Liver (tissue), 9 donors: ENCODE data around the gene FOXO3. TPM values are rescaled to one million over a fixed set of nuclear protein-coding genes. Genes with fewer than 3 reads are reported as not detected.

Experiments used
- DNase-seq: peaks from one replicate; pipeline ENCODE4 v3.0.0-alpha.2; 2017; ENCODE audit warnings: low spot score
- H3K27ac ChIP-seq, 2 donors: one replicate each; pipeline ENCODE4 v1.7.0; 2013; ENCODE audit warnings: inconsistent platforms in 2 of 2, low read length in 2 of 2, control low read depth in 1 of 2, low read depth in 1 of 2, mild to moderate bottlenecking in 1 of 2
- H3K27me3 ChIP-seq, 4 donors: one replicate each; pipeline versions ENCODE4 v1.6.1 to v1.7.0; 2013; ENCODE audit warnings: low read length in 3 of 4, inconsistent platforms in 1 of 4, mild to moderate bottlenecking in 1 of 4, moderate library complexity in 1 of 4; ENCODE audit not compliant: control insufficient read depth in 4 of 4, insufficient read depth in 4 of 4
- H3K36me3 ChIP-seq, 4 donors: one replicate each; pipeline versions ENCODE4 v1.6.1 to v1.7.0; 2013; ENCODE audit warnings: low read length in 3 of 4, mild to moderate bottlenecking in 3 of 4, low read depth in 1 of 4, moderate library complexity in 1 of 4; ENCODE audit not compliant: control insufficient read depth in 4 of 4, insufficient read depth in 3 of 4
- H3K4me1 ChIP-seq, 4 donors: one replicate each; pipeline versions ENCODE4 v1.6.1 to v1.7.0; 2013; ENCODE audit warnings: low read length in 3 of 4, mild to moderate bottlenecking in 3 of 4, moderate library complexity in 1 of 4; ENCODE audit not compliant: control insufficient read depth in 4 of 4, insufficient read depth in 4 of 4
- H3K4me3 ChIP-seq, 3 donors: one replicate each; pipeline versions ENCODE4 v1.6.1 to v1.7.0; 2013; ENCODE audit warnings: low read length in 3 of 3, control low read depth in 1 of 3, low read depth in 1 of 3, mild to moderate bottlenecking in 1 of 3
- H3K9ac ChIP-seq, 2 donors: one replicate each; pipeline ENCODE4 v1.7.0; 2013; ENCODE audit warnings: low read length in 2 of 2, mild to moderate bottlenecking in 2 of 2, moderate library complexity in 2 of 2, control low read depth in 1 of 2, low read depth in 1 of 2
- H3K9me3 ChIP-seq, 4 donors: one replicate each; pipeline versions ENCODE4 v1.6.1 to v1.7.0; 2013; ENCODE audit warnings: low read length in 3 of 4; ENCODE audit not compliant: control insufficient read depth in 4 of 4
- EGR1 ChIP-seq, 2 donors: IDR thresholded peaks; 2 replicates each; pipeline ENCODE4 v1.6.1; 2016 to 2018; ENCODE audit warnings: antibody characterized with exemption in 2 of 2, low read depth in 2 of 2
- FOXA1 ChIP-seq: IDR thresholded peaks from 2 replicates; pipeline ENCODE4 v1.6.1; 2016; ENCODE audit warnings: antibody characterized with exemption
- FOXA2 ChIP-seq: IDR thresholded peaks from 2 replicates; pipeline ENCODE4 v1.6.1; 2016; ENCODE audit warnings: antibody characterized with exemption
- GABPA ChIP-seq, 2 donors: IDR thresholded peaks in 1 of 2; conservative IDR thresholded peaks in 1 of 2; 2 replicates each; pipeline ENCODE4 v1.6.1; 2016; ENCODE audit warnings: antibody characterized with exemption in 2 of 2, mild to moderate bottlenecking in 1 of 2, moderate library complexity in 1 of 2
- HNF4A ChIP-seq, 2 donors: conservative IDR thresholded peaks; 2 replicates each; pipeline ENCODE4 v1.6.1; 2016; ENCODE audit warnings: antibody characterized with exemption in 2 of 2, mild to moderate bottlenecking in 2 of 2
- HNF4G ChIP-seq: IDR thresholded peaks from 2 replicates; pipeline ENCODE4 v1.6.1; 2016; ENCODE audit warnings: antibody characterized with exemption
- JUND ChIP-seq, 2 donors: IDR thresholded peaks; 2 replicates each; pipeline ENCODE4 v1.6.1; 2016; ENCODE audit warnings: antibody characterized with exemption in 2 of 2
- NR2F2 ChIP-seq: IDR thresholded peaks from 2 replicates; pipeline ENCODE4 v1.6.1; 2016; ENCODE audit warnings: antibody characterized with exemption
- RAD21 ChIP-seq, 2 donors: IDR thresholded peaks; 2 replicates each; pipeline ENCODE4 v1.6.1; 2016; ENCODE audit warnings: antibody characterized with exemption in 2 of 2, mild to moderate bottlenecking in 2 of 2
- RXRA ChIP-seq, 2 donors: IDR thresholded peaks; 2 replicates each; pipeline ENCODE4 v1.6.1; 2017 to 2018; ENCODE audit warnings: antibody characterized with exemption in 2 of 2, mild to moderate bottlenecking in 1 of 2
- SP1 ChIP-seq: IDR thresholded peaks from 2 replicates; pipeline ENCODE4 v1.6.1; 2018; ENCODE audit warnings: antibody characterized with exemption, mild to moderate bottlenecking
- TAF1 ChIP-seq: conservative IDR thresholded peaks from 2 replicates; pipeline ENCODE4 v1.6.1; 2016; ENCODE audit warnings: antibody characterized with exemption, mild to moderate bottlenecking
- YY1 ChIP-seq: IDR thresholded peaks from 2 replicates; pipeline ENCODE4 v1.6.1; 2016; ENCODE audit warnings: antibody characterized with exemption, mild to moderate bottlenecking
- WGBS: extraction: QIAGEN DNeasy Blood & Tissue Kit; methylation state at CpG from one replicate; pipeline ENCODE4 v1.1.7; 2013; 5-methylcytosine and 5-hydroxymethylcytosine counted together
- polyA plus RNA-seq, 2 donors: library from polyadenylated mRNA; stranded (reverse) in 1 of 2; unstranded in 1 of 2; fragments of 200-250 nt in 1 of 2; fragments of >200 nt in 1 of 2; fragmentation: Nextera tagmentation in 1 of 2; extraction: Ambion mirVana in 1 of 2; gene quantifications; one replicate each; pipeline versions ENCODE4 v1.2.1 to v1.2.3, GENCODE V29; 2013 to 2015
- total RNA-seq, 2 donors: library from RNA; depleted of rRNA; stranded (reverse); fragments of >200 nt; gene quantifications; one replicate each; pipeline ENCODE4 v1.2.3, GENCODE V29; 2014
- TF ChIP-seq, protein P1 (sequence below): IDR thresholded peaks from 2 replicates; pipeline ENCODE4 v1.6.1; 2016; ENCODE audit warnings: antibody characterized with exemption
- TF ChIP-seq, protein P2 (sequence below): fragments of 150-350 bp; IDR thresholded peaks from 2 replicates; pipeline ENCODE4 v1.5.1; 2017; ENCODE audit warnings: improper control_type of control experiment, low read depth, low read length; ENCODE audit not compliant: missing input control
- TF ChIP-seq, protein P3 (sequence below): IDR thresholded peaks from 2 replicates; pipeline ENCODE4 v1.6.1; 2016; ENCODE audit warnings: antibody characterized with exemption
- TF ChIP-seq, protein P4 (sequence below): IDR thresholded peaks from 2 replicates; pipeline ENCODE4 v1.6.1; 2016; ENCODE audit warnings: antibody characterized with exemption
- TF ChIP-seq, protein P5 (sequence below): IDR thresholded peaks from 2 replicates; pipeline ENCODE4 v1.6.1; 2016; ENCODE audit warnings: antibody characterized with exemption, mild to moderate bottlenecking
- donor health status: healthy.
- donor health status: healthy.
- donor health status: healthy.
- donor health status: healthy.
- donor health status: healthy.

Gene FOXO3
- total and polyA plus RNA-seq, 4 donors, result 6.0 to 72.2 (median 17.3) TPM

DNA sequence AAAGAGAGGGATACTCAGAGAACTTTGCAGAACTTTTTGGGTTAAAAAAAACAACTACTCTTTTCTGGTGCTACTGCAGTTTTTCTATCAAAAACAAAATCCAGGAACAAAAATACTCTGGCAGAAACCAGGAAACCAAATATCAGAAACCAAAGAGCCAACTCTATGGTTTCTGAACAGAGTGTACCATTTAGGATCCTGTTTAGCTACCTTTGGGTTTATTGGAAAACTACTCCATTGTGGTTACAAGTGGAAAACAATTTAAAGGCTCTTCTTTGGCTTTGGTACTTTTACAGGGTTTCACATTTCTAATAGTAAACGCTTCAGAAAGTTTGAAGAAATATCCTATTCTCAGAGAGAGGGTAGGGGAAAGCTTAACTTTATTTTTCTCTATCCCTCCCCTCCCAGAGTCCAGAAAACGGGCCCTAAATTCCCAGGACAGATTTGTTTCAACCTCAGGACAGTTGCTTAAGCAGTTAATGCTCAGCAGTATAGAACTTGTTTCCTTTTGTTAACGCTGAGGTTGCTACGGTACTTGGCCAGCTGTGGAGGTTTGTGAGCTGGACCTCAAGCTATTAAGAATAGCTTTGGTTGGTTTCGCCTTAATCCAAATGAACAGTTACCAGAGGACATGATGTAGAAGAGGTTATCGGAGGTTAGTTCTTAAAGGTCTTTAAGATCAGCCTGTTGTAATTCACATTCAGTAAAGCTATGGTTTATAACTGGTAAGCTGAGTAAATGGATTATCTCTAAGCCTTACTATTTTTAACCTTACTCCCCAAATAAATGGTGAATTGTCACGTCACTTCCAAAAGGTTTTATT lies 47.9 kb downstream of the FOXO3 start:
- no peak for DNase-seq
- TF ChIP-seq RXRA (IDR thresholded peaks at IDR 0.05) (no peak), FOXA2 (no peak), JUND (IDR thresholded peaks at IDR 0.05) (no peak), EGR1 (IDR thresholded peaks at IDR 0.05; ENCODE audit: low read depth in 2 of 2) (no peak), SP1 (no peak), HNF4G (no peak), HNF4A (conservative IDR thresholded peaks at IDR 0.05) (no peak), GABPA (IDR thresholded peaks at IDR 0.05 in 1 of 2, conservative IDR thresholded peaks at IDR 0.05 in 1 of 2) (no peak), NR2F2 (no peak), FOXA1 (no peak), RAD21 (IDR thresholded peaks at IDR 0.05) (no peak), TAF1 (no peak), YY1 (no peak)
- TF ChIP-seq, protein P1, sequence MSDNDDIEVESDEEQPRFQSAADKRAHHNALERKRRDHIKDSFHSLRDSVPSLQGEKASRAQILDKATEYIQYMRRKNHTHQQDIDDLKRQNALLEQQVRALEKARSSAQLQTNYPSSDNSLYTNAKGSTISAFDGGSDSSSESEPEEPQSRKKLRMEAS, result no peak
- TF ChIP-seq, protein P2, sequence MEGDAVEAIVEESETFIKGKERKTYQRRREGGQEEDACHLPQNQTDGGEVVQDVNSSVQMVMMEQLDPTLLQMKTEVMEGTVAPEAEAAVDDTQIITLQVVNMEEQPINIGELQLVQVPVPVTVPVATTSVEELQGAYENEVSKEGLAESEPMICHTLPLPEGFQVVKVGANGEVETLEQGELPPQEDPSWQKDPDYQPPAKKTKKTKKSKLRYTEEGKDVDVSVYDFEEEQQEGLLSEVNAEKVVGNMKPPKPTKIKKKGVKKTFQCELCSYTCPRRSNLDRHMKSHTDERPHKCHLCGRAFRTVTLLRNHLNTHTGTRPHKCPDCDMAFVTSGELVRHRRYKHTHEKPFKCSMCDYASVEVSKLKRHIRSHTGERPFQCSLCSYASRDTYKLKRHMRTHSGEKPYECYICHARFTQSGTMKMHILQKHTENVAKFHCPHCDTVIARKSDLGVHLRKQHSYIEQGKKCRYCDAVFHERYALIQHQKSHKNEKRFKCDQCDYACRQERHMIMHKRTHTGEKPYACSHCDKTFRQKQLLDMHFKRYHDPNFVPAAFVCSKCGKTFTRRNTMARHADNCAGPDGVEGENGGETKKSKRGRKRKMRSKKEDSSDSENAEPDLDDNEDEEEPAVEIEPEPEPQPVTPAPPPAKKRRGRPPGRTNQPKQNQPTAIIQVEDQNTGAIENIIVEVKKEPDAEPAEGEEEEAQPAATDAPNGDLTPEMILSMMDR, result no peak
- TF ChIP-seq, protein P3, sequence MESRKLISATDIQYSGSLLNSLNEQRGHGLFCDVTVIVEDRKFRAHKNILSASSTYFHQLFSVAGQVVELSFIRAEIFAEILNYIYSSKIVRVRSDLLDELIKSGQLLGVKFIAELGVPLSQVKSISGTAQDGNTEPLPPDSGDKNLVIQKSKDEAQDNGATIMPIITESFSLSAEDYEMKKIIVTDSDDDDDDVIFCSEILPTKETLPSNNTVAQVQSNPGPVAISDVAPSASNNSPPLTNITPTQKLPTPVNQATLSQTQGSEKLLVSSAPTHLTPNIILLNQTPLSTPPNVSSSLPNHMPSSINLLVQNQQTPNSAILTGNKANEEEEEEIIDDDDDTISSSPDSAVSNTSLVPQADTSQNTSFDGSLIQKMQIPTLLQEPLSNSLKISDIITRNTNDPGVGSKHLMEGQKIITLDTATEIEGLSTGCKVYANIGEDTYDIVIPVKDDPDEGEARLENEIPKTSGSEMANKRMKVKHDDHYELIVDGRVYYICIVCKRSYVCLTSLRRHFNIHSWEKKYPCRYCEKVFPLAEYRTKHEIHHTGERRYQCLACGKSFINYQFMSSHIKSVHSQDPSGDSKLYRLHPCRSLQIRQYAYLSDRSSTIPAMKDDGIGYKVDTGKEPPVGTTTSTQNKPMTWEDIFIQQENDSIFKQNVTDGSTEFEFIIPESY, result no peak
- TF ChIP-seq, protein P4, sequence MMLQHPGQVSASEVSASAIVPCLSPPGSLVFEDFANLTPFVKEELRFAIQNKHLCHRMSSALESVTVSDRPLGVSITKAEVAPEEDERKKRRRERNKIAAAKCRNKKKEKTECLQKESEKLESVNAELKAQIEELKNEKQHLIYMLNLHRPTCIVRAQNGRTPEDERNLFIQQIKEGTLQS, result no peak
- Histone ChIP-seq H3K27ac (no peak overlapping the region), H3K4me1 (peaks cover 4 to 23% (median 18%) of the 10 kb centered on the region in 4 donors), H3K9ac (no peak overlapping the region), H3K9me3 (peaks cover 0 to 2% (median 0%) of the 10 kb centered on the region in 4 donors), H3K4me3 (no peak overlapping the region), H3K36me3 (no peaks in the 10 kb centered on the region), H3K27me3 (no peaks in the 10 kb centered on the region)
- WGBS, result 86% methylated on average over 7 of the region's 7 CpGs

DNA sequence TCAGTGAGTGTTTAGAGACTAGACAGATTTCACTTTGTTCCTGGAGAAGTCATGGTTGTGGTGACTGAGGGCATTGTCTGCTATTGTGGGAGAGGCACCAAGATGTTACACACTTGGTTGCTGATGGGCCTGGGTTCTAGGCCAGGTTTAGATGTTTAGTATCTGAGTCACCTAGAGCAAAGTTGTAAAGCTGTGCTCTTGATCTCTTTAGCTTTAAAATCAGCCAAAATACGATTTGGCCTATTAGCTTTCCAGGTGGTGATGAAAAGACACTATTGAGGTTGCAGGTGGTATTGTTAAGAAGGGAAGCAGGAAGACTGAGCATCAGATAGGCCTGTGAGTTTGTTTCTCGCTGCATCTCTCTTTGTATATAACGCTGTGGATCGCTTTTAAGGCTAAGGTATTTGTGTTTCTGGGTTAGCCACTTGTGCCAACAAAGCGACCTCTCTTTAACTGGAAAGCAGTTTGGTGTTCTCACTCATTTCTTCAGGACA lies 48.6 kb downstream of the FOXO3 start:
- no peak overlapping the region for H3K27ac ChIP-seq
- 95% methylated on average over 5 of the region's 5 CpGs for WGBS
- no peaks in the 10 kb centered on the region for H3K36me3 ChIP-seq
- no peak overlapping the region for H3K9ac ChIP-seq
- peaks cover 4 to 30% (median 23%) of the 10 kb centered on the region in 4 donors for H3K4me1 ChIP-seq
- TF ChIP-seq, protein P5, sequence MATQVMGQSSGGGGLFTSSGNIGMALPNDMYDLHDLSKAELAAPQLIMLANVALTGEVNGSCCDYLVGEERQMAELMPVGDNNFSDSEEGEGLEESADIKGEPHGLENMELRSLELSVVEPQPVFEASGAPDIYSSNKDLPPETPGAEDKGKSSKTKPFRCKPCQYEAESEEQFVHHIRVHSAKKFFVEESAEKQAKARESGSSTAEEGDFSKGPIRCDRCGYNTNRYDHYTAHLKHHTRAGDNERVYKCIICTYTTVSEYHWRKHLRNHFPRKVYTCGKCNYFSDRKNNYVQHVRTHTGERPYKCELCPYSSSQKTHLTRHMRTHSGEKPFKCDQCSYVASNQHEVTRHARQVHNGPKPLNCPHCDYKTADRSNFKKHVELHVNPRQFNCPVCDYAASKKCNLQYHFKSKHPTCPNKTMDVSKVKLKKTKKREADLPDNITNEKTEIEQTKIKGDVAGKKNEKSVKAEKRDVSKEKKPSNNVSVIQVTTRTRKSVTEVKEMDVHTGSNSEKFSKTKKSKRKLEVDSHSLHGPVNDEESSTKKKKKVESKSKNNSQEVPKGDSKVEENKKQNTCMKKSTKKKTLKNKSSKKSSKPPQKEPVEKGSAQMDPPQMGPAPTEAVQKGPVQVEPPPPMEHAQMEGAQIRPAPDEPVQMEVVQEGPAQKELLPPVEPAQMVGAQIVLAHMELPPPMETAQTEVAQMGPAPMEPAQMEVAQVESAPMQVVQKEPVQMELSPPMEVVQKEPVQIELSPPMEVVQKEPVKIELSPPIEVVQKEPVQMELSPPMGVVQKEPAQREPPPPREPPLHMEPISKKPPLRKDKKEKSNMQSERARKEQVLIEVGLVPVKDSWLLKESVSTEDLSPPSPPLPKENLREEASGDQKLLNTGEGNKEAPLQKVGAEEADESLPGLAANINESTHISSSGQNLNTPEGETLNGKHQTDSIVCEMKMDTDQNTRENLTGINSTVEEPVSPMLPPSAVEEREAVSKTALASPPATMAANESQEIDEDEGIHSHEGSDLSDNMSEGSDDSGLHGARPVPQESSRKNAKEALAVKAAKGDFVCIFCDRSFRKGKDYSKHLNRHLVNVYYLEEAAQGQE, result no peak
- no peak for TF ChIP-seq FOXA2
- no peak for TF ChIP-seq HNF4G
- TF ChIP-seq TAF1, result no peak
- DNase-seq, result no peak
- peaks cover 0 to 2% (median 0%) of the 10 kb centered on the region in 4 donors for H3K9me3 ChIP-seq
- no peak overlapping the region for H3K4me3 ChIP-seq
- no peaks in the 10 kb centered on the region for H3K27me3 ChIP-seq
